NCI-H2107 (cell line): ENCODE results near the gene AKR7A3.
"Not testable (repeated sequence)": the region's sequence is repeated elsewhere in the genome, so short reads cannot be mapped to it uniquely, and the experiment has no call there.

ENCODE experiments used
- DNase-seq: peaks from one replicate; lab custom pipeline; 2025; lab: John Stamatoyannopoulos, UW

The AKR7A3 gene

GRCh38 chr1:19288324-19289241 is at the start of gene AKR7A3:
AKR7A3 (minus strand) TSS chr1:19288770; CDS start chr1:19288709, 61 bp downstream.
- DNase-seq: not testable (repeated sequence)

- DNase-seq: no peak
Observed at GRCh38 chr1:19338323-19338762, 49.8 kb upstream of the AKR7A3 start.

- no peak for DNase-seq
Observed at GRCh38 chr1:19337289-19337688, 48.7 kb upstream of the AKR7A3 start.

- DNase-seq: no peak
Observed at GRCh38 chr1:19336543-19336942, 48.0 kb upstream of the AKR7A3 start.

- no peak for DNase-seq
Observed at GRCh38 chr1:19333587-19334354, 45.2 kb upstream of the AKR7A3 start.

- DNase-seq: no peak
Observed at GRCh38 chr1:19332832-19333231, 44.3 kb upstream of the AKR7A3 start.

- no peak for DNase-seq
Observed at GRCh38 chr1:19331262-19331878, 42.8 kb upstream of the AKR7A3 start.

- DNase-seq: no peak
Observed at GRCh38 chr1:19330449-19331135, 42.0 kb upstream of the AKR7A3 start.

GRCh38 chr1:19329611-19330010 is 41.0 kb upstream of the AKR7A3 start:
- DNase-seq: no peak

- DNase-seq: no peak
Observed at GRCh38 chr1:19329188-19329587, 40.6 kb upstream of the AKR7A3 start.

GRCh38 chr1:19328486-19328885 is 39.9 kb upstream of the AKR7A3 start:
- DNase-seq: no peak

GRCh38 chr1:19327736-19328135 is 39.2 kb upstream of the AKR7A3 start:
- DNase-seq: no peak

GRCh38 chr1:19327301-19327700 is 38.7 kb upstream of the AKR7A3 start:
- no peak for DNase-seq

GRCh38 chr1:19326748-19327065 is 38.1 kb upstream of the AKR7A3 start:
- DNase-seq: no peak

GRCh38 chr1:19325958-19326747 is 37.6 kb upstream of the AKR7A3 start:
- DNase-seq: no peak

- DNase-seq: no peak
Observed at GRCh38 chr1:19325368-19325957, 36.9 kb upstream of the AKR7A3 start.

- no peak for DNase-seq
Observed at GRCh38 chr1:19324665-19324990, 36.1 kb upstream of the AKR7A3 start.

- no peak for DNase-seq
Observed at GRCh38 chr1:19323987-19324664, 35.6 kb upstream of the AKR7A3 start.

GRCh38 chr1:19322481-19322880 is 33.9 kb upstream of the AKR7A3 start:
- DNase-seq: no peak

- DNase-seq: no peak
Observed at GRCh38 chr1:19321071-19321470, 32.5 kb upstream of the AKR7A3 start.
